ENCODE results near the gene PRKAA2. TPM values are rescaled to one million over a fixed set of nuclear protein-coding genes. Genes with fewer than 3 reads are reported as not detected.
A peak's percentile ranks its signal among the peaks of the same experiment; 100 is the strongest.
"Not testable (repeated sequence)": the region's sequence is repeated elsewhere in the genome, so short reads cannot be mapped to it uniquely, and the experiment has no call there.

Gene PRKAA2
- total RNA-seq (10 to 100 TPM; 12.6 to 27.4 TPM), polyA plus RNA-seq (ENCODE audit: insufficient read length in 2 of 2) (1 to 10 TPM; 9.6 TPM)
- long read RNA-seq, donor 1, full-length matches to known transcripts: 2 of 2 reads
- long read RNA-seq, donor 1, partial matches to known transcripts: 0 of 2 reads
- long read RNA-seq, donor 1, other reads (novel, unspliced or antisense): 0 of 2 reads
- long read RNA-seq, donor 2: 0 reads
- long read RNA-seq, donor 3: 0 reads
- long read RNA-seq, donor 4: 0 reads

GRCh38 chr1:56644919-56645676 lies at the start of gene PRKAA2:
TSS of gene PRKAA2 (plus strand) at chr1:56645314. CDS start at chr1:56645388, 74 bp downstream.
- under 1% methylated on average over 103 of the region's 103 CpGs for WGBS (ENCODE audit: insufficient coverage)
- Histone ChIP-seq H3K36me3 (ENCODE audit: control insufficient read depth, insufficient read depth, low read length) (no peaks in the 10 kb centered on the region), H3K4me1 (ENCODE audit: control insufficient read depth, insufficient read depth, low read length) (peaks cover 3% of the 10 kb centered on the region), H3K9me3 (ENCODE audit: control insufficient read depth, insufficient read depth, low read length) (no peaks in the 10 kb centered on the region), H3K27ac (ENCODE audit: low read depth, low read length) (peak within 1 kb of the TSS; percentile 64), H3K27me3 (ENCODE audit: control insufficient read depth, insufficient read depth, low read length) (no peaks in the 10 kb centered on the region), H3K4me3 (ENCODE audit: low read depth, low read length) (peak within 1 kb of the TSS; percentile 67)
- DNase-seq (ENCODE audit: low read depth in 4 of 6, low spot score in 6 of 6): peak; percentile 31 to 85 (median 54)

- H3K9me3 ChIP-seq (ENCODE audit: control insufficient read depth, insufficient read depth, low read length); H3K27ac ChIP-seq (ENCODE audit: low read depth, low read length); DNase-seq (ENCODE audit: low read depth in 4 of 6, low spot score in 6 of 6); H3K36me3 ChIP-seq (ENCODE audit: control insufficient read depth, insufficient read depth, low read length); H3K4me1 ChIP-seq (ENCODE audit: control insufficient read depth, insufficient read depth, low read length); H3K27me3 ChIP-seq (ENCODE audit: control insufficient read depth, insufficient read depth, low read length); H3K4me3 ChIP-seq (ENCODE audit: low read depth, low read length): not testable (repeated sequence)
- WGBS (ENCODE audit: insufficient coverage): 100% methylated on average over 2 of the region's 5 CpGs
Measured at GRCh38 chr1:56595397-56596191, 49.5 kb upstream of the PRKAA2 start.

- H3K9me3 ChIP-seq (ENCODE audit: control insufficient read depth, insufficient read depth, low read length); H3K4me3 ChIP-seq (ENCODE audit: low read depth, low read length); H3K27ac ChIP-seq (ENCODE audit: low read depth, low read length); H3K36me3 ChIP-seq (ENCODE audit: control insufficient read depth, insufficient read depth, low read length); H3K27me3 ChIP-seq (ENCODE audit: control insufficient read depth, insufficient read depth, low read length); DNase-seq (ENCODE audit: low read depth in 4 of 6, low spot score in 6 of 6); H3K4me1 ChIP-seq (ENCODE audit: control insufficient read depth, insufficient read depth, low read length): not testable (repeated sequence)
- 67% methylated on average over 1 of the region's 2 CpGs for whole genome bisulfite sequencing (ENCODE audit: insufficient coverage)
Measured at GRCh38 chr1:56610097-56610496, 35.0 kb upstream of the PRKAA2 start.

- WGBS (ENCODE audit: insufficient coverage): no CpG with 5 or more reads among the region's 6 CpGs
- not testable (repeated sequence) for DNase-seq (ENCODE audit: low read depth in 4 of 6, low spot score in 6 of 6); H3K27ac ChIP-seq (ENCODE audit: low read depth, low read length); H3K27me3 ChIP-seq (ENCODE audit: control insufficient read depth, insufficient read depth, low read length); H3K9me3 ChIP-seq (ENCODE audit: control insufficient read depth, insufficient read depth, low read length); H3K4me1 ChIP-seq (ENCODE audit: control insufficient read depth, insufficient read depth, low read length); H3K4me3 ChIP-seq (ENCODE audit: low read depth, low read length); H3K36me3 ChIP-seq (ENCODE audit: control insufficient read depth, insufficient read depth, low read length)
Measured at GRCh38 chr1:56610770-56611169, 34.3 kb upstream of the PRKAA2 start.

GRCh38 chr1:56617141-56617540 lies 28.0 kb upstream of the PRKAA2 start:
- DNase-seq (ENCODE audit: low read depth in 4 of 6, low spot score in 6 of 6): peak in 1 of 6 donors; percentile 28
- H3K4me3 ChIP-seq (ENCODE audit: low read depth, low read length): no peak overlapping the region
- H3K4me1 ChIP-seq (ENCODE audit: control insufficient read depth, insufficient read depth, low read length): no peaks in the 10 kb centered on the region
- peaks cover 3% of the 10 kb centered on the region for H3K9me3 ChIP-seq (ENCODE audit: control insufficient read depth, insufficient read depth, low read length)
- H3K27me3 ChIP-seq (ENCODE audit: control insufficient read depth, insufficient read depth, low read length): no peaks in the 10 kb centered on the region
- WGBS (ENCODE audit: insufficient coverage): 45% methylated on average over 2 of the region's 2 CpGs
- no peaks in the 10 kb centered on the region for H3K36me3 ChIP-seq (ENCODE audit: control insufficient read depth, insufficient read depth, low read length)
- H3K27ac ChIP-seq (ENCODE audit: low read depth, low read length): no peak overlapping the region

GRCh38 chr1:56625819-56626440 lies 19.2 kb upstream of the PRKAA2 start:
- no peak overlapping the region for H3K27ac ChIP-seq (ENCODE audit: low read depth, low read length)

GRCh38 chr1:56626546-56626945 lies 18.6 kb upstream of the PRKAA2 start:
- Histone ChIP-seq H3K36me3 (ENCODE audit: control insufficient read depth, insufficient read depth, low read length) (no peaks in the 10 kb centered on the region), H3K9me3 (ENCODE audit: control insufficient read depth, insufficient read depth, low read length) (no peaks in the 10 kb centered on the region), H3K4me3 (ENCODE audit: low read depth, low read length) (no peak overlapping the region), H3K27ac (ENCODE audit: low read depth, low read length) (no peak overlapping the region), H3K4me1 (ENCODE audit: control insufficient read depth, insufficient read depth, low read length) (no peaks in the 10 kb centered on the region), H3K27me3 (ENCODE audit: control insufficient read depth, insufficient read depth, low read length) (no peaks in the 10 kb centered on the region)
- DNase-seq (ENCODE audit: low read depth in 4 of 6, low spot score in 6 of 6): peak in 1 of 6 donors; percentile 36

More at GRCh38 chr1:56625819-56626440, 19.2 kb upstream of the PRKAA2 start:
- no CpG with 5 or more reads among the region's 5 CpGs for WGBS (ENCODE audit: insufficient coverage)
- no peaks in the 10 kb centered on the region for H3K36me3 ChIP-seq (ENCODE audit: control insufficient read depth, insufficient read depth, low read length)
- H3K4me3 ChIP-seq (ENCODE audit: low read depth, low read length): no peak overlapping the region
- no peaks in the 10 kb centered on the region for H3K4me1 ChIP-seq (ENCODE audit: control insufficient read depth, insufficient read depth, low read length)
- DNase-seq (ENCODE audit: low read depth in 4 of 6, low spot score in 6 of 6): peak in 1 of 6 donors; percentile 48
- H3K27me3 ChIP-seq (ENCODE audit: control insufficient read depth, insufficient read depth, low read length): no peaks in the 10 kb centered on the region
- H3K9me3 ChIP-seq (ENCODE audit: control insufficient read depth, insufficient read depth, low read length): no peaks in the 10 kb centered on the region

- no peaks in the 10 kb centered on the region for H3K27me3 ChIP-seq (ENCODE audit: control insufficient read depth, insufficient read depth, low read length)
- H3K36me3 ChIP-seq (ENCODE audit: control insufficient read depth, insufficient read depth, low read length): no peaks in the 10 kb centered on the region
- no peaks in the 10 kb centered on the region for H3K4me1 ChIP-seq (ENCODE audit: control insufficient read depth, insufficient read depth, low read length)
- H3K27ac ChIP-seq (ENCODE audit: low read depth, low read length): no peak overlapping the region
- H3K4me3 ChIP-seq (ENCODE audit: low read depth, low read length): no peak overlapping the region
- no CpG with 5 or more reads among the region's 3 CpGs for WGBS (ENCODE audit: insufficient coverage)
- no peak for DNase-seq (ENCODE audit: low read depth in 4 of 6, low spot score in 6 of 6)
- H3K9me3 ChIP-seq (ENCODE audit: control insufficient read depth, insufficient read depth, low read length): no peaks in the 10 kb centered on the region
Measured at GRCh38 chr1:56627019-56627635, 18.0 kb upstream of the PRKAA2 start.

- Histone ChIP-seq H3K4me3 (ENCODE audit: low read depth, low read length) (no peak overlapping the region), H3K36me3 (ENCODE audit: control insufficient read depth, insufficient read depth, low read length) (no peaks in the 10 kb centered on the region), H3K27ac (ENCODE audit: low read depth, low read length) (no peak overlapping the region), H3K9me3 (ENCODE audit: control insufficient read depth, insufficient read depth, low read length) (no peaks in the 10 kb centered on the region), H3K27me3 (ENCODE audit: control insufficient read depth, insufficient read depth, low read length) (no peaks in the 10 kb centered on the region), H3K4me1 (ENCODE audit: control insufficient read depth, insufficient read depth, low read length) (no peaks in the 10 kb centered on the region)
- no CpG with 5 or more reads among the region's 3 CpGs for WGBS (ENCODE audit: insufficient coverage)
- DNase-seq (ENCODE audit: low read depth in 4 of 6, low spot score in 6 of 6): no peak
Measured at GRCh38 chr1:56627636-56628039, 17.5 kb upstream of the PRKAA2 start.
